ENCODE data around the gene ZRANB1.

The ZRANB1 gene

GRCh38 chr10:124998624-124999291 is 56.8 kb downstream of the ZRANB1 start:
- Histone ChIP-seq H3K4me3 (ENCODE audit: low read length) (no peak overlapping the region), H3K36me3 (ENCODE audit: control insufficient read depth, insufficient read depth, low read length) (peaks cover 12% of the 10 kb centered on the region), H3K4me1 (ENCODE audit: control insufficient read depth, insufficient read depth, low read length) (peaks cover 23% of the 10 kb centered on the region), H3K9ac (ENCODE audit: low read length) (no peak overlapping the region), H3K27me3 (ENCODE audit: control insufficient read depth, insufficient read depth, low read length) (no peaks in the 10 kb centered on the region), H3K9me3 (ENCODE audit: control insufficient read depth, low read length) (no peaks in the 10 kb centered on the region)

DNA sequence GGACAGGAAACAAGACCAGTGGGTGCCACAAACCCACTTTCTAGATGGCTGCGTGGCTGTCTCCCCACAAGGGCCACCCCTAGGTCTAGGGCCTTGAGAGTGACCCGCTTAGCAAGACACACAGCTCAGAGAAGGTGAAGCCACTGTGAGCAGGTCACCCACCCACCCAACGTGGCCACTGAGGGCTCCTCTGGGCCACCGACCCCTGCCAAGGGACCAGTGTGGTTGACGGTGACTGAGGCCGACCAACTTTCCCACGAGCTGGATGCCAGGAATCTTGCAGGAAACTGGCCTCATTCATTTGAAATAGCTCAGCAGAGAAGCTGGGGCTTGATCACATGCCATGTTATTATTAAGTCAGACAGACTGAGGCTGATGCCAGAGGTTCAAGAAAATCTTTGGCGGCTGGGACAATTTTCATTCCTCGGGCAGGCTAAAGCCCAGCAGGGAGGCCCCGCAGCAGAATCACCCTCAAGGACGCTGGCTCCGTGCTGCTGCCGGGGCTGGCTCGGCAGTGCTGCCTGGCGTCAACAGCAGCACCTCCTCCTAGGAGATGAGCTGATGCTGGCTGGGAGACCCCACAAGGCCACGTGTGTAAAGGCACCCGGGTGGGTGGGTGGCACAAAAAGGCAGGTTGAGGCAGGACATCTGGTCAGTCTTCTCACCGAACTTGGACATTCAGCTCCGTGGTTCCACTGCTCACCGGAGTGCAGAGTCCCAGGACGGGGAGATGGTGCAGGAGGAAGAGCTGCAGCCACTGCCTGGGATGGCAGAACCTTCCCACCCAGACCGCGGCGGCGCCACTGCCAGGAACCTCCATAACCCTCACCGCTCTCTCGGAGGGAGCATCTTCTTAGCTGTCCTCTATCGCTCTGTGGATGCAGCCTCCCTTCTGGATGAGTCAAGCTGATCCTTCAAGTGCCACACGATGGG is 57.8 kb downstream of the ZRANB1 start:
- Histone ChIP-seq H3K36me3 (ENCODE audit: control insufficient read depth, insufficient read depth, low read length) (peaks cover 6% of the 10 kb centered on the region), H3K27me3 (ENCODE audit: control insufficient read depth, insufficient read depth, low read length) (no peaks in the 10 kb centered on the region), H3K9ac (ENCODE audit: low read length) (no peak overlapping the region), H3K4me3 (ENCODE audit: low read length) (no peak overlapping the region), H3K9me3 (ENCODE audit: control insufficient read depth, low read length) (no peaks in the 10 kb centered on the region), H3K4me1 (ENCODE audit: control insufficient read depth, insufficient read depth, low read length) (peaks cover 23% of the 10 kb centered on the region)

DNA sequence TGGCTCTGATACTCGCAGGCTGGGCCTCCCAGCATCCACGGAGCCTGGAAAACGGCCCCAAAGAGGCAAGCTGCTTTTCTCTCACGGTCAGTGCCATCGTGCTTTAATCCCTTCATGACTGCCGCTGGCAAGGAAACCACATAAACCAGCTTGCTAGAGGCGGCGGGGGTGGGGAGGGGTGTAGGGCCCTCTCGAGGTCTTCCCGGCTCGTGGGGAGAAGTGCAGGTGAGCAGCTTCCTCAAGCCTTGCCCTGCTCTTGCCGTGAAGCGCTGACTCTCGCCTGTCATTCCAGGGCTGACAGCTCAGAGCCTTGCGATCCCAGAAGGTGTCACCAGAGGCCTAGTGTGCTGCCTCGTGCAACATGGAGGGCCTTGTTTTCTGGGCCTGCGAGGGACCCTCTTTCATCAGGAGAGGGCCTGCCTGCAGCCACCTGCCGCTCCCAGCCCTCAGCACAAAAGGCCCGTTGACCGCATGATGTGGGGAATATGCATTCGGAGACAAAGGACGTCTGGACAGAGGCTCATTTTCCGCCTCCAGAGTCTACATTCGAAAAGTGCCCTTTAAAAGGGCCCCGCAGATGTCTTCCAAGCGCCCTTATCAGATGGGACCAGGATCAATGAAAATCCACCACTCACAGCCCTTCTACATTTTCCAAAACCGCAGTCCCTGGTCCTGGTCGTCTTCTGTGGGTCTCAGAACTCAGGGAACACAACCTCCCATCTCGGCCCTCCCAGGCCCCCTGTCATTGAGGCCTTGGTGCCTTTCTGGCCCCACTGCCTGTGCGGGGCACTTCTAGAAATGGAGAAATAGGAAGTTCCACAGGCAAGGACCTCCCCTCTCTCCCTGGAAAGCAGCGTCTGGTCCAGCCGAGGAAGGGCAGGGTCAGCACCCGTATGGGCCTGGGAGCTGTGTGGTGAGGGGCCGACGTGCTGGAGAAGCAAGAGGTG is 58.7 kb downstream of the ZRANB1 start:
- H3K4me1 ChIP-seq (ENCODE audit: control insufficient read depth, insufficient read depth, low read length) = peaks cover 23% of the 10 kb centered on the region
- H3K9ac ChIP-seq (ENCODE audit: low read length) = no peak overlapping the region
- no peak overlapping the region for H3K4me3 ChIP-seq (ENCODE audit: low read length)
- no peaks in the 10 kb centered on the region for H3K27me3 ChIP-seq (ENCODE audit: control insufficient read depth, insufficient read depth, low read length)
- H3K36me3 ChIP-seq (ENCODE audit: control insufficient read depth, insufficient read depth, low read length) = no peaks in the 10 kb centered on the region
- H3K9me3 ChIP-seq (ENCODE audit: control insufficient read depth, low read length) = no peaks in the 10 kb centered on the region

DNA sequence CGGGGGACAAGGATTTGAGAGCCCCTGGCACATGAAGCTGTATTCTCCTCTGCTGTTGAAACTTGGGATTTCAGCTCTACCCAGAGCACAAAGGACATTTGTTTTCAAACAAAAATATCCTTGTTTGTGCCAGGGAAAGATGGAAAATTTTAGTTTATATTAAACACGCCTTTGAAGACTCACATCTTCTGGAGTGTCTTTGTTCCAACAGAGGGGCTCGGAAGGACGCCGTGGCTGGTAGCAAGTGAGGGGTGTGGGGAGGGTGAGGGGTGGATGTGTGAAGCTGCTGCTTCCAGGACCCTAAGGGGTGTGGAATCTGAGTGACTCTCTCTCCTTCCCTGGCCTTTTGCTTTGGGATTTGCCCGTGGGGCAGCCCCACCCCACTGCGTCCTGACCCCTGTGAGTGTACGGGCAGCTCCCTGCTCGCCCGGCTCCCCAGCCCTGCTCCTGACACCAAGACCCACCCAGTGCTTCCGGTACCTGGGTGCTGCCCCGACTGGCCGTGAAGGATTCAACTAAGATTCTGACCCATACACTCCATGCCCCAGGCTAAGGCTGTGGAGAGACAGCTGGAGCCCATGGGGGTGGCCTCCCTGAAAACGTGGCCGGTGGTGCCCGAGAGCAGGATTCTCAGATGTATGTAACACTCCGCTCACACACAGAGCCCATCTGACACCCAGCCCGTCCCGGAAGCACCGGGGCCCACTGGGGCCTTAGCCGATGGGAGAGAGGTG is 59.6 kb downstream of the ZRANB1 start:
- Histone ChIP-seq H3K9ac (ENCODE audit: low read length) (no peak overlapping the region), H3K9me3 (ENCODE audit: control insufficient read depth, low read length) (no peaks in the 10 kb centered on the region), H3K4me3 (ENCODE audit: low read length) (no peak overlapping the region), H3K36me3 (ENCODE audit: control insufficient read depth, insufficient read depth, low read length) (no peaks in the 10 kb centered on the region), H3K27me3 (ENCODE audit: control insufficient read depth, insufficient read depth, low read length) (no peaks in the 10 kb centered on the region), H3K4me1 (ENCODE audit: control insufficient read depth, insufficient read depth, low read length) (peaks cover 25% of the 10 kb centered on the region)

- H3K9me3 ChIP-seq (ENCODE audit: control insufficient read depth, low read length) = no peaks in the 10 kb centered on the region
- no peak overlapping the region for H3K9ac ChIP-seq (ENCODE audit: low read length)
- H3K4me1 ChIP-seq (ENCODE audit: control insufficient read depth, insufficient read depth, low read length) = peaks cover 30% of the 10 kb centered on the region
- no peaks in the 10 kb centered on the region for H3K36me3 ChIP-seq (ENCODE audit: control insufficient read depth, insufficient read depth, low read length)
- no peak overlapping the region for H3K4me3 ChIP-seq (ENCODE audit: low read length)
- no peaks in the 10 kb centered on the region for H3K27me3 ChIP-seq (ENCODE audit: control insufficient read depth, insufficient read depth, low read length)
Observed at GRCh38 chr10:125002047-125002422, 60.1 kb downstream of the ZRANB1 start.

DNA sequence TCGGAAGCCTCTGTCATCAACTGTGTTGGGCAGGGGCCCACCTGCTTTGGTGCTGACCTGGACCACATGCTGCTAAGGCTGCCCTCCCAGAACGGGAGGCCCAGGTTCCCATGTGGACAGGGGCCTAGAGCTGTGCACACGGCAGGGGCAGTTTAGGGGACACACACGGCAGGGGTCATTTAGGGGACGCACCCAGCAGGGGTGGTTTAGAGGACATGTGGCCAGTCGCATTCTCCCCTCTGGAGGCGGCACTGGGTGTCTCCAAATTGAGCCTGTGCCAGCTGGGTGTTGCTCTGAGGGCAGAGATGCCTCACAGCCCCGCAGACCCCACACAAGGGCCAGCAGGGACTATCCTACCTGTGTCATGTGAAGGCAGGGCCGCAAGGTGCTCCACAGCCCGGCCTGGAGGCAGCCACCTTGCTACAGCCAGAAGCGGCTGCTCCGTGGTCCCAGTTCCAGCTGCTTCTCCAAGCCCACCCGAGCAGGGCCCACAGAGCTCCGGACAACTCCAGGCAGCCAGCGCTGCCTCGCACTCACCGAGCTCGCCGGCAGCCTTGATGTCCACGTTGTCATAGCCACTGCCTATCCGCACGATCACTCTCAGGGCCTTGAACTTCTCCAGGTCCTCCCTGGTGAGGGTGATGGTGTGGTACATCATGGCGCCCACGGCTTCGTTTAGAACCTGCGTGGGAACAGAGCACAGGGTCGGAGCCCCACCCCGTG is 60.7 kb downstream of the ZRANB1 start:
- Histone ChIP-seq H3K27me3 (ENCODE audit: control insufficient read depth, insufficient read depth, low read length) (no peaks in the 10 kb centered on the region), H3K36me3 (ENCODE audit: control insufficient read depth, insufficient read depth, low read length) (no peaks in the 10 kb centered on the region), H3K4me3 (ENCODE audit: low read length) (no peak overlapping the region), H3K9me3 (ENCODE audit: control insufficient read depth, low read length) (no peaks in the 10 kb centered on the region), H3K4me1 (ENCODE audit: control insufficient read depth, insufficient read depth, low read length) (peaks cover 36% of the 10 kb centered on the region), H3K9ac (ENCODE audit: low read length) (no peak overlapping the region)

DNA sequence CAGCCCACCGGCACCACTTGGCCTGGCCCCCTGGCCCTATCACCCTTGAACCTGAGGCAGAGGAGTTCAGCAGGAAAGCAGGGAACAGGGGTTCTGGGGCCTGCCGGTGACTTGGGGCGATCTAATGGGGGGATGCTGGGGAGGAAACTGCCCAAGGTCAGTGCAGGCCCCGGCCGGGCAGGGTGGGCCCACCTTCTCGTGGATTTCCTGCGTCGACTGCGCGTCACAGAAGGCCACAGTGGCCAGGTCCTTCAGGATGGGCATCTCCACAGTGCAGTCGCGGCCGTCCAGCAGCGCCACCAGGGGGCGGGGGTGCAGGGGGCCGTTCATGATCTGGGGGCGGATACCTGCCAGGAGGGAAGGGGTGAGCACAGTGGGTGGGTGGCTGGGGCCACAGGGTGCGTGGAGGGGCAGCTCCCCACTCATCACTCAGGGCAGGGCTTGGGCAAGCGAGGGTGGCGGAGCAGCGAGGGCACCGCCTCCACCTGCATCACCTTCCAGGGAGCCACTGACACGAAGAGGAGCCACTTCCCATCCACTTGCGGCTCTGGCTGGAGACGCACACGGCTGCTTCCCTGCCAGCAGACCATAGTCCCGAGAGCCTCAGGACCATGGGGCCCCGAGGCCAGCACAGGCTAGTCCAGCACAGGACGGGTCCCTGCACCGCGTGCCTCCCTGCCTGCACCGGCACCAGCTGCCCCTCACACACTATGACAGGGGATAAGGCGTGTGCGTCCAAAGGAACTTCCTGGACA is 61.4 kb downstream of the ZRANB1 start:
- Histone ChIP-seq H3K4me3 (ENCODE audit: low read length) (no peak overlapping the region), H3K27me3 (ENCODE audit: control insufficient read depth, insufficient read depth, low read length) (no peaks in the 10 kb centered on the region), H3K9ac (ENCODE audit: low read length) (no peak overlapping the region), H3K36me3 (ENCODE audit: control insufficient read depth, insufficient read depth, low read length) (no peaks in the 10 kb centered on the region), H3K4me1 (ENCODE audit: control insufficient read depth, insufficient read depth, low read length) (peaks cover 43% of the 10 kb centered on the region), H3K9me3 (ENCODE audit: control insufficient read depth, low read length) (no peaks in the 10 kb centered on the region)

DNA sequence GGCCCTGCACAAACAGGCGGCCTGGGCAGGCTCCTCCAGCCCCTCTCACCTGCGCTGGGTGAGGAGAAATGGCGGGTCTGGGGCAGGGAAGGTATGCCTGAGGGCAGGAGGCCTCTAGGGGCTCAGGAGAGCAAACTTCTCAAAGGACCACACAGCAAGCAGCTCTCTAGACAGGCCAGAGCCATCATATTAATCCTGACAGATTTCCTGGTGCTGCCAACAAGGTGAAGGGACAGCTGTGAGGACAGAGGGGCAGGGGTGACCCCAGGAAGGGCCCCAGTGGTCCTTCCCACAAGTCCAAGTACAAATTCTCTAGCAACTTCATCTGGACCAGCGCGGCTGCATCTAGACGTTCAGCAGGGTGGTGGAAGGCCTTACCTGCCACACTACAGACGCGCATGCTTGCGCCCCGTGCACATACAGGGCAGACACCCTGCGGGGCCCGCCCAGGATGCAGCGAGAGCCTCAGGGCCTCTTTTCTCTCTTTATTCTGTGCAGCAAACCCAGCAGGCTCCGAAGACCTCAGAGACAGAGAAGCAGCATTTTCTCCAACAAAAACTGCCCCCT is 62.1 kb downstream of the ZRANB1 start:
- Histone ChIP-seq H3K4me1 (ENCODE audit: control insufficient read depth, insufficient read depth, low read length) (peaks cover 46% of the 10 kb centered on the region), H3K27me3 (ENCODE audit: control insufficient read depth, insufficient read depth, low read length) (no peaks in the 10 kb centered on the region), H3K36me3 (ENCODE audit: control insufficient read depth, insufficient read depth, low read length) (no peaks in the 10 kb centered on the region), H3K9ac (ENCODE audit: low read length) (no peak overlapping the region), H3K9me3 (ENCODE audit: control insufficient read depth, low read length) (no peaks in the 10 kb centered on the region), H3K4me3 (ENCODE audit: low read length) (no peak overlapping the region)

DNA sequence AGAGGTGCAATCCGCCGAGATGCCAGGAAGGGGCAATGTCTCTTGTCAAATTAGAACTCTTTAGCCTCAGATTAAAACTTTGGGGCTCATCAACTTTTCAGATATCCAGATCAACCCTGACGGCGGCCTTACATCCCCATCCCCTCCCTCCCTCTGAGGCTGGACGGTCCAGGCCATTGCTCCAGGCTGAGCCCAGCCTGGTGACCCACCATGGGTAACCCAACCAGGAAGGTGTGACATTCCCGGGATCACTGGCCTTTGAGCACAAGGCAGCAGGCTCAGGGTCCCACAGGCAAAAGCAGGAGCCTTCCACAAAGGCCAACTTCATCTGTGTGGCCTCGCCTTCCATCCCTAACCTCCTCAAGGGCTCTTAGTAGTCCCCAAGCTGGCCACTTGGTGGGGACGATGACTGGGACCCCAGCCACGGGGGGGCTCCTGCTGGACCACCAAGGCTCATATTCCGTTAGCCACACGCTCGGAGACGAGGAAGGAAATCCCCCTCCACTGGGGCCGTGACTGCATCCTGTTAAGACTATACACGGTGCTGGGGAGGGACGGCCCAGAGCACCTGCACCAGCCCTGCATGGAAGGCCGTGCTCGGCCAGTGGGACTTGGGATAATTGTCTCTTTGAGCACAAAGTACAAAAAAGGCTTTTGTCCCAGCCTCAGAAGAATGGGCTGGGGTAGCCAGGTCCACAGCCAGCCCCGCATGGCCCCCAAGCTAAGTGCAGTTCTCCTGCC is 62.8 kb downstream of the ZRANB1 start:
- no peak overlapping the region for H3K4me3 ChIP-seq (ENCODE audit: low read length)
- H3K9me3 ChIP-seq (ENCODE audit: control insufficient read depth, low read length) = no peaks in the 10 kb centered on the region
- H3K9ac ChIP-seq (ENCODE audit: low read length) = no peak overlapping the region
- H3K36me3 ChIP-seq (ENCODE audit: control insufficient read depth, insufficient read depth, low read length) = peaks cover 3% of the 10 kb centered on the region
- H3K27me3 ChIP-seq (ENCODE audit: control insufficient read depth, insufficient read depth, low read length) = no peaks in the 10 kb centered on the region
- H3K4me1 ChIP-seq (ENCODE audit: control insufficient read depth, insufficient read depth, low read length) = peaks cover 46% of the 10 kb centered on the region
